GM19438 (cell line): ENCODE data around the gene RAB44.
"Not testable (repeated sequence)": the region's sequence is repeated elsewhere in the genome, so short reads cannot be mapped to it uniquely, and the experiment has no call there.

Experiments used
- ATAC-seq: cut with Tn5 transposase; IDR thresholded peaks from one replicate; pipeline ENCODE4 v1.9.1; 2021; ENCODE audit warnings: low read depth; ENCODE audit not compliant: unreplicated experiment

The RAB44 gene

GRCh38 chr6:36703982-36704381 lies 6.4 kb downstream of the RAB44 start:
- no peak for ATAC-seq

- ATAC-seq, result not testable (repeated sequence)
These were observed 7.4 kb downstream of the RAB44 start for GRCh38 chr6:36704961-36705577.

GRCh38 chr6:36706339-36706738 lies 8.7 kb downstream of the RAB44 start:
- no peak for ATAC-seq

- ATAC-seq, result no peak
These were observed 15.2 kb downstream of the RAB44 start for GRCh38 chr6:36712816-36713215.

- ATAC-seq, result no peak
These were observed 16.2 kb downstream of the RAB44 start for GRCh38 chr6:36713846-36714245.

- ATAC-seq, result no peak
These were observed 16.9 kb downstream of the RAB44 start for GRCh38 chr6:36714511-36714910.

- no peak for ATAC-seq
These were observed 17.8 kb downstream of the RAB44 start for GRCh38 chr6:36715469-36715868.

GRCh38 chr6:36716476-36717093 lies 19.0 kb downstream of the RAB44 start:
- no peak for ATAC-seq

GRCh38 chr6:36717231-36717825 lies 19.7 kb downstream of the RAB44 start:
- ATAC-seq, result no peak

GRCh38 chr6:36717871-36718540 lies 20.4 kb downstream of the RAB44 start:
- ATAC-seq, result no peak

GRCh38 chr6:36718560-36718959 lies 20.9 kb downstream of the RAB44 start:
- ATAC-seq, result no peak

- no peak for ATAC-seq
These were observed 21.5 kb downstream of the RAB44 start for GRCh38 chr6:36719126-36719525.

GRCh38 chr6:36720251-36721141 lies 22.9 kb downstream of the RAB44 start:
- no peak for ATAC-seq

GRCh38 chr6:36721369-36722140 lies 23.9 kb downstream of the RAB44 start:
- ATAC-seq, result no peak

GRCh38 chr6:36722365-36722764 lies 24.7 kb downstream of the RAB44 start:
- ATAC-seq, result no peak

GRCh38 chr6:36722879-36723278 lies 25.3 kb downstream of the RAB44 start:
- no peak for ATAC-seq

- ATAC-seq, result not testable (repeated sequence)
These were observed 26.4 kb downstream of the RAB44 start for GRCh38 chr6:36723992-36724391.

GRCh38 chr6:36724514-36725390 lies 27.1 kb downstream of the RAB44 start:
- ATAC-seq, result no peak

- no peak for ATAC-seq
These were observed 28.0 kb downstream of the RAB44 start for GRCh38 chr6:36725581-36725980.
